Spleen (tissue), 11 donors: ENCODE results near the gene SLC35G6. TPM values are rescaled to one million over a fixed set of nuclear protein-coding genes. Genes with fewer than 3 reads are reported as not detected.

Source experiments
- DNase-seq: peaks from one replicate; pipeline ENCODE4 v3.0.0-alpha.2; 2020
- H3K27ac ChIP-seq, 8 donors: fragments of 200-600 bp; sonication (generic) in 7 of 8; 1 replicate in 4 of 8; 2 replicates in 4 of 8; pipeline versions ENCODE4 v1.5.0 to v1.8.0; 2016 to 2021; ENCODE audit warnings: inconsistent platforms in 4 of 8, mild to moderate bottlenecking in 4 of 8, moderate library complexity in 1 of 8
- H3K27me3 ChIP-seq, 7 donors: fragments of 200-600 bp; sonication (generic) in 6 of 7; replicated peaks in 1 of 7; 1 replicate in 4 of 7; 2 replicates in 3 of 7; pipeline versions ENCODE4 v1.5.0 to v1.8.0; 2016 to 2021; ENCODE audit warnings: inconsistent platforms in 3 of 7, mild to moderate bottlenecking in 1 of 7
- H3K36me3 ChIP-seq, 6 donors: fragments of 200-600 bp; sonication (generic) in 5 of 6; 1 replicate in 4 of 6; 2 replicates in 2 of 6; pipeline versions ENCODE4 v1.5.0 to v1.8.0; 2016 to 2021; ENCODE audit warnings: inconsistent platforms in 2 of 6
- H3K4me1 ChIP-seq, 6 donors: fragments of 200-600 bp; sonication (generic) in 5 of 6; 1 replicate in 3 of 6; 2 replicates in 3 of 6; pipeline versions ENCODE4 v1.5.0 to v1.8.0; 2016 to 2021; ENCODE audit warnings: inconsistent platforms in 3 of 6
- H3K4me3 ChIP-seq, 8 donors: fragments of 200-600 bp; sonication (generic) in 7 of 8; 1 replicate in 4 of 8; 2 replicates in 4 of 8; pipeline versions ENCODE4 v1.5.0 to v1.8.0; 2016 to 2021; ENCODE audit warnings: inconsistent platforms in 4 of 8, mild to moderate bottlenecking in 4 of 8, moderate library complexity in 2 of 8
- H3K9me3 ChIP-seq, 8 donors: fragments of 200-600 bp; sonication (generic) in 7 of 8; 1 replicate in 4 of 8; 2 replicates in 4 of 8; pipeline versions ENCODE4 v1.5.0 to v1.8.0; 2016 to 2021; ENCODE audit warnings: inconsistent platforms in 4 of 8
- CTCF ChIP-seq, 11 experiments: fragments of 200-600 bp in 7 of 11; fragments of 450-650 bp in 4 of 11; sonication (generic) in 4 of 11; IDR thresholded peaks in 8 of 11; conservative IDR thresholded peaks in 3 of 11; 1 replicate in 7 of 11; 2 replicates in 4 of 11; pipeline versions ENCODE4 v1.4.0 to v1.8.0; 2016 to 2021; ENCODE audit warnings: antibody characterized with exemption in 11 of 11, inconsistent platforms in 4 of 11, mild to moderate bottlenecking in 1 of 11
- POLR2A ChIP-seq, 3 donors: fragments of 450-650 bp; IDR thresholded peaks; one replicate each; pipeline ENCODE4 v1.5.1; 2017; ENCODE audit warnings: antibody characterized with exemption in 3 of 3, mild to moderate bottlenecking in 1 of 3
- POLR2AphosphoS5 ChIP-seq, 3 donors: sonication (generic); formaldehyde crosslinking; IDR thresholded peaks; one replicate each; pipeline ENCODE4 v1.5.1; 2017; ENCODE audit warnings: antibody characterized with exemption in 3 of 3
- WGBS, 5 donors: extraction: QIAGEN DNeasy Blood & Tissue Kit in 3 of 5; methylation state at CpG; one replicate each; pipeline versions ENCODE4 v1.1.5 to v1.1.7; 2013 to 2018; 5-methylcytosine and 5-hydroxymethylcytosine counted together
- intact Hi-C: fragments of 100-400 bp; cut with DNase I; formaldehyde crosslinking; loops from one replicate; pipeline ENCODE4 v1.15.0; 2023; ENCODE audit warnings: low total_unique reads
- polyA plus RNA-seq, 3 donors: library from polyadenylated mRNA; stranded (reverse); fragments of 200-250 nt; gene quantifications; one replicate each; pipeline ENCODE4 v1.2.1, GENCODE V29; 2013
- total RNA-seq, 7 donors: library from RNA; depleted of rRNA in 3 of 7; stranded (reverse); fragments of >200 nt in 3 of 7; fragmentation: NEBNext Ultra II Directional in 4 of 7; extraction: Animal tissue kit (Norgen Biotek cat#: 25700) in 4 of 7; gene quantifications; one replicate each; pipeline versions ENCODE4 v1.1.0 to v1.2.1, GENCODE V29; 2016 to 2021
- donor health status: healthy with polysubstance abuse.
- donor health status: DM: no; HTN: no; CAD: no; lungs with moderate emphysema.
- donor health status: DM: no; HTN: no; CAD: no.
- donor health status: Bipolar disorder and iron deficiency.
- donor health status: healthy.
- donor health status: DM: no; HTN: no; CAD: no.
- donor health status: DM: yes; HTN: yes; CAD: no.

Gene SLC35G6
- total and polyA plus RNA-seq, 10 donors: 0.13 TPM; not detected in 9

GRCh38 chr17:7499161-7499560 is 17.9 kb downstream of the SLC35G6 start:
- intact Hi-C loops: no loop called here
- Histone ChIP-seq H3K4me3 (no peak overlapping the region), H3K36me3 (peaks cover 12 to 100% (median 87%) of the 10 kb centered on the region in 6 donors), H3K27ac (no peak overlapping the region), H3K4me1 (peaks cover 0 to 27% (median 11%) of the 10 kb centered on the region in 6 donors), H3K27me3 (no peaks in the 10 kb centered on the region), H3K9me3 (no peaks in the 10 kb centered on the region)
- WGBS, 5 donors: 86 to 93% (median 87%) methylated on average over 11 of the region's 11 CpGs
- no peak for DNase-seq
- no peak for TF ChIP-seq POLR2AphosphoS5 (IDR thresholded peaks at IDR 0.05)
- TF ChIP-seq CTCF (IDR thresholded peaks at IDR 0.05 in 8 of 11, conservative IDR thresholded peaks at IDR 0.05 in 3 of 11): no peak
- TF ChIP-seq POLR2A (IDR thresholded peaks at IDR 0.05): no peak

GRCh38 chr17:7501729-7502128 is 20.5 kb downstream of the SLC35G6 start:
- no peak for TF ChIP-seq POLR2A (IDR thresholded peaks at IDR 0.05)
- TF ChIP-seq POLR2AphosphoS5 (IDR thresholded peaks at IDR 0.05): peak in 1 of 3 donors; percentile 14
- DNase-seq: no peak
- Histone ChIP-seq H3K4me3 (no peak overlapping the region), H3K4me1 (peaks cover 0 to 10% (median 5%) of the 10 kb centered on the region in 6 donors), H3K27ac (no peak overlapping the region), H3K27me3 (no peaks in the 10 kb centered on the region), H3K9me3 (no peaks in the 10 kb centered on the region), H3K36me3 (peaks cover 12 to 100% (median 99%) of the 10 kb centered on the region in 6 donors)
- 80 to 90% (median 86%) methylated on average over 14 of the region's 14 CpGs for WGBS, 5 donors
- intact Hi-C loops: no loop called here

GRCh38 chr17:7502171-7502847 is 21.1 kb downstream of the SLC35G6 start:
- H3K36me3 ChIP-seq: peaks cover 12 to 100% (median 98%) of the 10 kb centered on the region in 6 donors
- no peak for DNase-seq
- no peak for TF ChIP-seq POLR2A (IDR thresholded peaks at IDR 0.05)
- peak in 1 of 3 donors; percentile 41 for TF ChIP-seq POLR2AphosphoS5 (IDR thresholded peaks at IDR 0.05)
- H3K4me3 ChIP-seq: no peak overlapping the region
- 90 to 97% (median 95%) methylated on average over 19 to 20 of the region's 20 CpGs for WGBS, 5 donors
- peaks cover 0 to 5% (median 1%) of the 10 kb centered on the region in 6 donors for H3K4me1 ChIP-seq
- intact Hi-C loops: no loop called here
- H3K9me3 ChIP-seq: no peaks in the 10 kb centered on the region
- no peaks in the 10 kb centered on the region for H3K27me3 ChIP-seq
- H3K27ac ChIP-seq: no peak overlapping the region

- TF ChIP-seq CTCF (IDR thresholded peaks at IDR 0.05 in 8 of 11, conservative IDR thresholded peaks at IDR 0.05 in 3 of 11): peak in 2 of 11 experiments; percentile 8 to 20
- TF ChIP-seq POLR2AphosphoS5 (IDR thresholded peaks at IDR 0.05): peak in 1 of 3 donors; percentile 36
- no peak for TF ChIP-seq POLR2A (IDR thresholded peaks at IDR 0.05)
- WGBS, 5 donors: 88 to 92% (median 90%) methylated on average over 13 to 14 of the region's 14 CpGs
- Histone ChIP-seq H3K36me3 (peaks cover 9 to 100% (median 98%) of the 10 kb centered on the region in 6 donors), H3K4me3 (no peak overlapping the region), H3K27me3 (no peaks in the 10 kb centered on the region), H3K4me1 (no peaks in the 10 kb centered on the region), H3K27ac (no peak overlapping the region), H3K9me3 (no peaks in the 10 kb centered on the region)
- no peak for DNase-seq
- intact Hi-C loops: no loop called here
Observed at GRCh38 chr17:7502987-7503386, 21.7 kb downstream of the SLC35G6 start.

- intact Hi-C loops: no loop called here
- no peak overlapping the region for H3K4me3 ChIP-seq
- no peaks in the 10 kb centered on the region for H3K4me1 ChIP-seq
- no peaks in the 10 kb centered on the region for H3K27me3 ChIP-seq
- WGBS, 5 donors: 94 to 100% (median 96%) methylated on average over 8 of the region's 8 CpGs
- DNase-seq: no peak
- H3K9me3 ChIP-seq: no peaks in the 10 kb centered on the region
- no peak for TF ChIP-seq CTCF (IDR thresholded peaks at IDR 0.05 in 8 of 11, conservative IDR thresholded peaks at IDR 0.05 in 3 of 11)
- no peak for TF ChIP-seq POLR2A (IDR thresholded peaks at IDR 0.05)
- no peak for TF ChIP-seq POLR2AphosphoS5 (IDR thresholded peaks at IDR 0.05)
- H3K27ac ChIP-seq: no peak overlapping the region
- H3K36me3 ChIP-seq: peaks cover 9 to 100% (median 97%) of the 10 kb centered on the region in 6 donors
Observed at GRCh38 chr17:7503521-7503920, 22.3 kb downstream of the SLC35G6 start.
